ENCODE results near the gene CMSS1. TPM values are rescaled to one million over a fixed set of nuclear protein-coding genes. Genes with fewer than 3 reads are reported as not detected.
"Not testable (repeated sequence)": the region's sequence is repeated elsewhere in the genome, so short reads cannot be mapped to it uniquely, and the experiment has no call there.

Gene CMSS1
- polyA plus RNA-seq, 1 donor from 2014 or later: 22.7 TPM

DNA sequence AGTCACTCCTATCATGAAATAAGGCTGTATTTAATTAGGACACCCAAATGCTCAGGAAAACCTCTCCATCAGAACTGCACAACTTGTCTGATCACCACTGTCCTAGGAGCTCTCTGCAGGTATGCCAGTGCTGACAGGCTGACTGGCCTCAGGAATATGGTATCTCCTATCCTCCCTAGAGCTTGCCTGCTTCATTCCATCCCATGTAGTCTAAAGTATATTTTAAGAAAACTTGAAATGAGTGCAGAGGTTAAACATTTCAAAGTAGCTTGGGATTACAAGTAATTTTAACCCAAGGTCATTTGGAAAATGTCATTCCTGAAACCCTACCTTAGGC lies 273.0 kb downstream of the CMSS1 start:
- Mint-ChIP-seq H3K4me1 (peaks cover 7 to 9% (median 7%) of the 10 kb centered on the region in 3 donors), H3K36me3 (peaks cover 3% of the 10 kb centered on the region), H3K27me3 (no peaks in the 10 kb centered on the region), H3K9me3 (no peaks in the 10 kb centered on the region), H3K4me3 (no peak overlapping the region), H3K27ac (no peak overlapping the region)

DNA sequence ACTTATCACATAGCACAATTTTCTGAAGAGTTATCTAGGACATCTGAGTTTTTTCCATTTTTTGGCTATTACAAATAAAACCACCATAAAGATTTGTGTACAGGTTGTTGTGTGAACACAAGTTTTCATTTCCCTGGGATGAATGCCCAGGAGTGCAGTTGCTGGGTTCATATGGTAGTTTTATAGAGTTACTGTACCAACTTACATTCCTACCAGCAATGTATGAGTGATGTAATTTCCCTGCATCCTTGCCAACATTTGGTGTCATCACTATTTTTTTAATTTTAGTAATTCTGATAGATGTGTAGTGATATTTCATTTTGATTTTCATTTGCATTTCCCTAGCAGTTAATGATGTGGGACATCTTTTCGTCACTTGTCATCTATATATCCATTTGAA lies 276.2 kb downstream of the CMSS1 start:
- Mint-ChIP-seq H3K27me3 (no peaks in the 10 kb centered on the region), H3K4me3 (no peak overlapping the region), H3K4me1 (no peaks in the 10 kb centered on the region), H3K36me3 (peaks cover 3% of the 10 kb centered on the region), H3K9me3 (no peaks in the 10 kb centered on the region), H3K27ac (no peak overlapping the region)

DNA sequence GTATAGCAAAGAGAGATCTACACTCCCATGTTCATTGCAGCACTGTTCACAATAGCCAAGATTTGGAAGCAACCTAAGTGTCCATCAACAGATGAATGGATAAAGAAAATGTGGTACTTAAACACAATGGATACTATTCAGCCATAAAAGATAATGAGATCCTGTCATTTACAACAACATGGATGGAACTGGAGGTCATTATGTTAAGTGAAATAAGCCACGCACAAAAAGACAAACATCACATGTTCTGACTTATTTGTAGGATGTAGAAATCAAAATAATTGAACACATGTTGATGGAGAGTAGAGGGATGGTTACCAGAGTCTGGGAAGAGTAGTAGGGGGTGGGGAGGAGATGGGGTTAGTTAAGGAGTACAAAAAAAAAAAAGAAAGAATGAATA lies 278.6 kb downstream of the CMSS1 start:
- H3K4me1 Mint-ChIP-seq, H3K27ac Mint-ChIP-seq, H3K4me3 Mint-ChIP-seq, H3K36me3 Mint-ChIP-seq, H3K9me3 Mint-ChIP-seq, H3K27me3 Mint-ChIP-seq: not testable (repeated sequence)

DNA sequence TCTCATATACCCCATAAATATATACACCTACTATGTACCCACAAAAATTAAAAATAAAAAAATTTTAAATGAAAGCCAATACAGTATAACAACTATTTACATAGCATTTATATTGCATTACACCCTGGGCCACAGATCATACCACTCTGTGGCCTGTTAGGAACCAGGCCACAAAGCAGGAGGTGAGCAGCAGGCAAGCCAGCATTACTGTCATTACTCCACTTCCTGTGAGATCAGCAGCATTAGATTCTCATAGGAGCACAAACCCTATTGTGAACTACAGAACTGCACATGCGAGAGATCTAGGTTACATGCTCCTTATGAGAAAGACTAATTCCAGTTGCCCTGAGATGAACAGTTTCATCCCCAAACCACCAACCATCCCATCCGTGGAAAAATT lies 279.2 kb downstream of the CMSS1 start:
- peaks cover 0 to 4% (median 0%) of the 10 kb centered on the region in 3 donors for H3K9me3 Mint-ChIP-seq
- H3K36me3 Mint-ChIP-seq: peaks cover 4% of the 10 kb centered on the region

DNA sequence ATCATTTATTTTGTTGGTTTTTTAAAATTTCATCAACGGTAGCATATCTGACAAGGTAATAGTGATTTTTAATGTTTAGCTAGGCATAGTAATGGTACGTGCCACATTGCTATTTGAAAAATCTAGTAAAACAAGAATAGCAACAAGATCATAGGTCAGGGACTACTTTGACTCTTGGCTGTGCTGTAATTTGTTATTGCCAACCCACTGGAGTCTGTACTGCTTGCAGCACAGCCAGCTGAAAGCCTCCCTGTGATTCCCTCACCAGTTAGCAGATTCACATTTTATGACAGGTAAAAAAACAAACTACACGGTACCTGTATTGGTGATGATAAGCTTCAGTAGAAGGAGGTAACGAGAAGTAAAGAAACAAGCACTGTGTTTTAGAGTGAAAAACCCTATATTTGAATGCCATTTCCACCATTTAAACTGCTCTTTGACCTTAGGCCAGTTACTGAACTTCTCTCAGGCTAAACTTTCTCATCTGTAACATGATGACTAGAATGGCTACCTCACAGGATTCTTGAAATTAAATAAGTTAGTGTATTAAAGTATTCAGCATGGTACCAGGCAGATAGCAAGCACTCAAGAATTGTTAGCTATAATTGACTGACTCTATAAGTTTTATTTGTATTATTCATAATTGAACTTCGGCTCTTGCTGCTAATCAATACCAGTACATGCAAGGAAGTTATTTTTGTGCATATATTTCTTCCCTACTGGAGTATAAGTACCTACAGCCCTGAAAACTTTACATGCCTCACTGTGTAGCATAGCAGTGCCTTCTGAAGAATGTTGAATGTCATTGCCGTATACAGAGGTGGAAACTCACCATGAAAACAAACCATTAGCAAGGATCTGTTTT lies 280.5 kb downstream of the CMSS1 start:
- Mint-ChIP-seq H3K4me1 (peaks cover 2 to 7% (median 7%) of the 10 kb centered on the region in 3 donors), H3K4me3 (no peak overlapping the region), H3K36me3 (peaks cover 4% of the 10 kb centered on the region), H3K9me3 (peaks cover 0 to 4% (median 0%) of the 10 kb centered on the region in 3 donors), H3K27me3 (no peaks in the 10 kb centered on the region), H3K27ac (no peak overlapping the region)

More for the DNA sequence above, 279.2 kb downstream of the CMSS1 start:
- Mint-ChIP-seq H3K4me3 (no peak overlapping the region), H3K27ac (no peak overlapping the region), H3K4me1 (peaks cover 0 to 2% (median 2%) of the 10 kb centered on the region in 3 donors), H3K27me3 (no peaks in the 10 kb centered on the region)

DNA sequence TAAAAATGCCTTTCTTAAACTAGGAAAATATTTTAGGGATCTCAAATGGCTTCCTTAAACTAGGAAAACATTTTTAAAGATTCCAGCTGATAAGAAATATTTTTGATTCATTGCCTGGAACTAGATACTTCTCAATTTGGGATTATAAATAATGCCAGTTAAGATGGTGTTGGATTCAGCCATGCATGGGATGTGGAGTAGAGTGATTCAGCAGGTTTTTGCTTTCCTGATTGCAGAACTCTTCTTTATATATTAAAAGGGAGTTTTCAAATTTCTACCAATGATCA lies 281.1 kb downstream of the CMSS1 start:
- H3K9me3 Mint-ChIP-seq: peaks cover 0 to 4% (median 0%) of the 10 kb centered on the region in 3 donors
- no peak overlapping the region for H3K4me3 Mint-ChIP-seq
- peaks cover 4% of the 10 kb centered on the region for H3K36me3 Mint-ChIP-seq
- H3K27ac Mint-ChIP-seq: no peak overlapping the region
- no peaks in the 10 kb centered on the region for H3K27me3 Mint-ChIP-seq
- H3K4me1 Mint-ChIP-seq: peaks cover 5 to 13% (median 13%) of the 10 kb centered on the region in 3 donors

DNA sequence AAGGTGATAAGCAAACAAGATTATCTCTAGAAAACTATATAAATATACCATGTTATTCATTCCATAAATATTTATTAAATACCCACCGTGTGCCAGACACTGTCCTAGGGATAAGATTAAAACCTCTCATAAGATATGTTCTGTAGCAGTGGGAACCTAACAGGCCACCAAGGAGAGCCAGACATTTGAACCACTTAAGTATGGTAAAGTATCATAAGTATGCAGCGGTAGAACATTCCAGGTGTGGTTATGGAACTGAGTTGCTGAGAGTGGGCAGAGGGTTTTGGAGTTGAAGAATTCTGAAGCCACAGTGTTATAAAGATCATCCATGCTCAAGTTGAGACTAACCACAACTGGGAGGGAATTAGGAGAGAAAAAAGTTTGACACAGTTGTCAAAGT lies 282.0 kb downstream of the CMSS1 start:
- peaks cover 0 to 4% (median 0%) of the 10 kb centered on the region in 3 donors for H3K9me3 Mint-ChIP-seq
- H3K27ac Mint-ChIP-seq: no peak overlapping the region
- H3K4me1 Mint-ChIP-seq: peaks cover 12 to 22% (median 22%) of the 10 kb centered on the region in 3 donors
- H3K27me3 Mint-ChIP-seq: no peaks in the 10 kb centered on the region
- peaks cover 4% of the 10 kb centered on the region for H3K36me3 Mint-ChIP-seq
- no peak overlapping the region for H3K4me3 Mint-ChIP-seq

DNA sequence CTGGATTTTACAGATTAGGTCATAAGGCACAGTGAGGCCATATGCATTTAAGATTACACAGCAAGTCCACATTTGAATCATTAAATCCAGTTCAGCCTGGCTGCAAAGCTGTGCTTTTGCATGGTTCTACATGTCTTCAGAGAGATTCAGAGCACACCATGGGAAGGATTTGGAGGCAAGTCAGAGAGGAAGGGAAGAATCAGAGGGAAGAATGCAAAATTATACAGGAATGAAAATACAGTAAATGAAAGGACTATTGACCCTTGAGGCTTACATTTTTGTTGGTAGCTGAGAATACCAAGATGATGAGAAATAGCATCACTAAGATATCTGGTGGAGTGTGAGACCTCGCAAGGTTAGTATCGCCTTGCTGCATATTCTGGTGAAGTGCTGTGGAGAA lies 282.8 kb downstream of the CMSS1 start:
- H3K9me3 Mint-ChIP-seq: peaks cover 0 to 4% (median 0%) of the 10 kb centered on the region in 3 donors
- H3K36me3 Mint-ChIP-seq: peaks cover 5% of the 10 kb centered on the region
- no peak overlapping the region for H3K27ac Mint-ChIP-seq
- H3K27me3 Mint-ChIP-seq: no peaks in the 10 kb centered on the region
- peaks cover 19 to 30% (median 30%) of the 10 kb centered on the region in 3 donors for H3K4me1 Mint-ChIP-seq
- H3K4me3 Mint-ChIP-seq: no peak overlapping the region

DNA sequence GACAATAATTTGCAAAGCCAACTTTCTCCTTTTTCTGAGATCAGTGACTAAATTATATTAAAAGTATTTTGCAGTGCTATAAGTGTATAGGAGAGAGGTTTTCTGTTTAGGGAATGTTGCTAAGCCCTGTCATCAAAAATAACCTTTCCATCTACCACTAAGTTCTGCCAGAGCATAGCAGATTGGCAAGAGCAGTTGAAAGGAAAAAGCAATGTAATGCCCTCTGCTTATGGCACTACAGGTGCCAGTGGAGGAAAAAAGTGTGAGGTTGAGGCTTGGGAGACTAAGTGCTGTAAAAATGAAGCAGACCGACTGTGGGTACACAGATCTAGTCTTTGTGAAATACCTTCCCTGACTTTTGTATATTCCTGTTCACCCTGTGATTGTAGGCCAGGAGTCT lies 285.1 kb downstream of the CMSS1 start:
- Mint-ChIP-seq H3K4me3 (no peak overlapping the region), H3K27me3 (no peaks in the 10 kb centered on the region), H3K36me3 (peaks cover 4% of the 10 kb centered on the region), H3K27ac (no peak overlapping the region), H3K9me3 (peaks cover 0 to 4% (median 0%) of the 10 kb centered on the region in 3 donors), H3K4me1 (peaks cover 22 to 38% (median 35%) of the 10 kb centered on the region in 3 donors)

DNA sequence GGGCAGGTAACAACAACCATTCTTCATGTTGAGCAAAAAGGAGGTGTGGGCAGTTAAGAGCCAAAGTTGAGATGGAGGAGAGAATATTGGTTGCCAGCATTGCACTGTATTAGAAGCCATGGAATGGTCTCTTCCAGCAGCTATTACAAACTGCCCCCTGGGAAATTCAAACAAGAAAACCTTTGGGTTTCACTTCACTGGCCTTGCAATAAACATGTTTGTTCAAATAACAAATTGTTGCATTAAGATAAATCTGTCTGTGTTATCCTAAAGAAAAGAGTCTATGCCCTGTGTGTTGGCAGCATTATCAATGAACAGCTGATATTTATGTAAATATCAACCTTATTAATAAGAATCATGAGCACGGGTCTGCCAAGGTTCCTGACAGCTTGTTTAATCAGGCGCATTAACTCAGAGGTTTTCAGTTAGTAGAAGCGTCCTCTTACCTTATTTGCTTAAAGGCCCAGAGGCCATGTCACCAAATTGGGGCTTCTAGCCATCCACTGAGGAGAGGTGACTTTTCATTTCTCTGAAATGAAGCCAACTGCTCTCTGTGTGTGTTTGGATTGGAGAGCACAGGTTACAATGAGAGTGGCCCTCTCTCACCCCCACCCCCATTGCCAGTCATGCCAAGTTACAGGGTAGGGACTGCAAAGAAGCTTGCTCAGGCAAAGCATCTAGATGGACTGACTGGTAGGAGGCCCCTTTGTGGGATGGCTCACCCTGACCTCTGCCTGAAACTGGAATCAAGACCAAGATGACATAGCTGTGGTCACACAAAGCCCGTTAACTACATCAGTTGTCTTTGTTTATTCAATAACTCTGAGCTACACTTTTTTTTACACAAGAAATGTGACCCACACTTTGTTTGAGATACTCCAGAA lies 286.1 kb downstream of the CMSS1 start:
- Mint-ChIP-seq H3K9me3 (peaks cover 0 to 4% (median 0%) of the 10 kb centered on the region in 3 donors), H3K36me3 (peaks cover 6% of the 10 kb centered on the region), H3K27ac (peak overlapping the region in 2 of 3 donors; percentile 12 to 64), H3K4me3 (peak overlapping the region in 3 of 4 donors; percentile 5 to 51 (median 19)), H3K27me3 (no peaks in the 10 kb centered on the region), H3K4me1 (peaks cover 22 to 38% (median 35%) of the 10 kb centered on the region in 3 donors)

DNA sequence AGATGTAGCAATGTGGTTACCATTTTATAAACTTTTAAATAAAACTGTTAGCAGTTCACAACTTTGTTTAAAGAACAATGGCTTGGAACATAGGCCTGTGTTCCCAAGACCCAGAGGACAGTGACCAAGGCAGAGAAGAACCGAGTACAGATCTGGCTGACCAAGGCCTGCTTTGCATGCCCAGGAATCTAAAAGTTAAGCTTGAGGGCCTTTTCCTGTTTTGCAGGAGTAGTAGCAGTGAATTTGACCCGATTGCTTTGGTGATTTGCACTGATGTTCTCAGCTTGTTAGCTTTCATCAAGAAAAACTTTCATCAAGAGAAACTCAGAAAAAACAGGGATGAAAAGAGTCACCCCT lies 286.8 kb downstream of the CMSS1 start:
- Mint-ChIP-seq H3K9me3 (peaks cover 0 to 4% (median 0%) of the 10 kb centered on the region in 3 donors), H3K4me3 (peak overlapping the region in 2 of 4 donors; percentile 51 to 70), H3K27ac (peak overlapping the region in 1 of 3 donors; percentile 1), H3K4me1 (peaks cover 22 to 38% (median 35%) of the 10 kb centered on the region in 3 donors), H3K36me3 (peaks cover 6% of the 10 kb centered on the region), H3K27me3 (no peaks in the 10 kb centered on the region)

DNA sequence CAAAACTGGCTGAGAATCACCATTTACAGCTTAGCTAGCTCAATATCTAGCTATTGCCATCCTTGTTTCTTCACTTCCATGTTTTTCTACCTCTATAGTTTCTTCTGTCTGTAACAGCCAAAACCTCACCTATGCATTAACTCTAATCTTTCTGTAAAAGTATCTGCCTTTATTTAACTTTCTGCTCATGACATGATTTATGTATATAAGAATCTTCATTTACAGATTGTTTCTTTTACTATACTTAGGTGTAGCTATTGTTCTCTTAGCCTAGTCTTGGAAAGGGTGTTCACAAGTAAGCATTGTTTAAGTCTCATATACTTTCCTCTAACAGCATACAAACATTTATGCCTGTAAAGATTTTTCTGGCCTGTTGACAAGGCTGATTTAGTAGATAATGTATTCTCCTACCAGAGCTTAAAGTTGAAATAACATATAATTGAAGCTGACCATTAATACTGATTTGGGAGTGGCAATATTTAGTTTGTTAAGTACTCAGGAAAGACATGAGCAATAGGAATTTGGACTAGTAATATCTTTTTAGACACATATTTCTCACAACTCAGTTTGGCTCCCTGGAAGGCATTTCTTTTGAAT lies 287.3 kb downstream of the CMSS1 start:
- Mint-ChIP-seq H3K27ac (peak overlapping the region in 2 of 3 donors; percentile 1 to 48), H3K9me3 (peaks cover 0 to 4% (median 0%) of the 10 kb centered on the region in 3 donors), H3K4me1 (peaks cover 22 to 38% (median 35%) of the 10 kb centered on the region in 3 donors), H3K27me3 (no peaks in the 10 kb centered on the region), H3K4me3 (peak overlapping the region in 2 of 4 donors; percentile 9 to 70), H3K36me3 (peaks cover 6% of the 10 kb centered on the region)

DNA sequence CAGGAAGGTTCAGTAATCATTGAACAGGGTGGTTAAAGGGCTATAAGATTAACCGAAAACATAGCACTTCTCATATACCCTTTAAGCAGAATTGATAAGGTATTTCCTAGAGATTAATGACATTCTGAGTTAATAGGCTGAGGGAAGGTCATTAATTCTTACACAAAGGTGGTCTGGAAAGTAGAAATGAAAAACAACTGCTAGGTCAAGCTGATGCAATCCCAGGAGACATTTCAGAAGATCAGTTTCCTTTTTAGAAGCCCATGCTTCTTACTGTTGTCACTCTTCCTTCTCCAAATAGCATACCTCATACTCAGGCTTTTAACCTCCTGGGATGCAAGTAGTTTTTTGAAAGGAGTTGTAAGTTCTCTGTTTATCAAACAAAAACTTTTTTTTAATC lies 287.8 kb downstream of the CMSS1 start:
- no peaks in the 10 kb centered on the region for H3K27me3 Mint-ChIP-seq
- H3K36me3 Mint-ChIP-seq: peaks cover 8% of the 10 kb centered on the region
- no peak overlapping the region for H3K27ac Mint-ChIP-seq
- peaks cover 24 to 38% (median 35%) of the 10 kb centered on the region in 3 donors for H3K4me1 Mint-ChIP-seq
- peak overlapping the region in 2 of 4 donors; percentile 8 to 24 for H3K4me3 Mint-ChIP-seq
- peaks cover 0 to 4% (median 0%) of the 10 kb centered on the region in 3 donors for H3K9me3 Mint-ChIP-seq

DNA sequence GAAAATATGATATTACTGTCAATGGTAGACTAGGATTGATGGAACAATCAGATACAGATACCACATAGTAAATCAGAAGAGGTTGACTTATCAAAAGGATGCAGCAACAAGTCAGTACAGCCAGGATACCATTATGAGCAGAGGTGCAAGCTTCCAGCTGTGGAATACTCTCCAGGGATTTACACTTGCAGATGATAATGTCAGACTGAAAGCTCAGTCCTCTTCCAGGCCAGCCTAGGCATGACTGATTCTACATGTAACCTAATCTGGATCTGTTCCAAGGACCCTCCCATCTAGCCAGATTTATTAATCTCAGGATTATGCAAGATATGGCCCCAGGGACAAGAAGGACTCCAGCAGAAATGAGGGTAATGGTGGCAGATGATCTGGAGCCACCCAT lies 288.4 kb downstream of the CMSS1 start:
- H3K4me3 Mint-ChIP-seq: peak overlapping the region in 1 of 4 donors; percentile 24
- H3K27me3 Mint-ChIP-seq: no peaks in the 10 kb centered on the region
- H3K36me3 Mint-ChIP-seq: peaks cover 8% of the 10 kb centered on the region
- peaks cover 23 to 38% (median 35%) of the 10 kb centered on the region in 3 donors for H3K4me1 Mint-ChIP-seq
- no peak overlapping the region for H3K27ac Mint-ChIP-seq
- H3K9me3 Mint-ChIP-seq: peaks cover 0 to 3% (median 0%) of the 10 kb centered on the region in 3 donors

Measured in IgD-negative memory B cell (primary cell).